GM12865 (cell line): ENCODE results near the gene DEAF1.
"Not testable (repeated sequence)": the region's sequence is repeated elsewhere in the genome, so short reads cannot be mapped to it uniquely, and the experiment has no call there.

ENCODE experiments used
- DNase-seq: peaks from one replicate; pipeline ENCODE4 v3.0.0; 2010; ENCODE audit warnings: low read depth
- H3K4me3 ChIP-seq: 2 replicates; pipeline ENCODE4 v1.5.1; 2011; ENCODE audit warnings: mild to moderate bottlenecking, low read depth, low read length, control low read depth
- CTCF ChIP-seq: IDR thresholded peaks from 2 replicates; pipeline ENCODE4 v1.5.1; 2011; ENCODE audit warnings: low read length, control low read depth, low read depth, inconsistent platforms; ENCODE audit not compliant: insufficient read depth; ENCODE audit errors: missing control alignments

The DEAF1 gene

GRCh38 chr11:694563-695287 is at the start of gene DEAF1:
DEAF1 (minus strand) TSS chr11:695222; CDS start chr11:695047, 175 bp downstream.
- TF ChIP-seq CTCF = no peak
- peak within 1 kb of the TSS; percentile 81 for H3K4me3 ChIP-seq
- DNase-seq = peak; percentile 99

GRCh38 chr11:742571-743201 is 47.7 kb upstream of the DEAF1 start:
- TF ChIP-seq CTCF = no peak
- DNase-seq = no peak
- H3K4me3 ChIP-seq = no peak overlapping the region

- TF ChIP-seq CTCF = no peak
- no peak overlapping the region for H3K4me3 ChIP-seq
- DNase-seq = no peak
Observed at GRCh38 chr11:742156-742546, 47.1 kb upstream of the DEAF1 start.

- H3K4me3 ChIP-seq, DNase-seq: not testable (repeated sequence)
Observed at GRCh38 chr11:737899-738298, 42.9 kb upstream of the DEAF1 start.

GRCh38 chr11:737366-737765 is 42.3 kb upstream of the DEAF1 start:
- no peak for DNase-seq
- no peak overlapping the region for H3K4me3 ChIP-seq

GRCh38 chr11:734541-734940 is 39.5 kb upstream of the DEAF1 start:
- not testable (repeated sequence) for H3K4me3 ChIP-seq, DNase-seq

More at GRCh38 chr11:737366-737765, 42.3 kb upstream of the DEAF1 start:
- TF ChIP-seq CTCF = no peak

GRCh38 chr11:733072-733471 is 38.0 kb upstream of the DEAF1 start:
- TF ChIP-seq CTCF = no peak
- no peak overlapping the region for H3K4me3 ChIP-seq
- no peak for DNase-seq
